HG03097 (cell line): Measurements from ENCODE around the gene TEX51.

Experiments
- ATAC-seq: cut with Tn5 transposase; IDR thresholded peaks from one replicate; pipeline ENCODE4 v1.9.1; 2021; ENCODE audit not compliant: unreplicated experiment, low FRiP score

The TEX51 gene

DNA sequence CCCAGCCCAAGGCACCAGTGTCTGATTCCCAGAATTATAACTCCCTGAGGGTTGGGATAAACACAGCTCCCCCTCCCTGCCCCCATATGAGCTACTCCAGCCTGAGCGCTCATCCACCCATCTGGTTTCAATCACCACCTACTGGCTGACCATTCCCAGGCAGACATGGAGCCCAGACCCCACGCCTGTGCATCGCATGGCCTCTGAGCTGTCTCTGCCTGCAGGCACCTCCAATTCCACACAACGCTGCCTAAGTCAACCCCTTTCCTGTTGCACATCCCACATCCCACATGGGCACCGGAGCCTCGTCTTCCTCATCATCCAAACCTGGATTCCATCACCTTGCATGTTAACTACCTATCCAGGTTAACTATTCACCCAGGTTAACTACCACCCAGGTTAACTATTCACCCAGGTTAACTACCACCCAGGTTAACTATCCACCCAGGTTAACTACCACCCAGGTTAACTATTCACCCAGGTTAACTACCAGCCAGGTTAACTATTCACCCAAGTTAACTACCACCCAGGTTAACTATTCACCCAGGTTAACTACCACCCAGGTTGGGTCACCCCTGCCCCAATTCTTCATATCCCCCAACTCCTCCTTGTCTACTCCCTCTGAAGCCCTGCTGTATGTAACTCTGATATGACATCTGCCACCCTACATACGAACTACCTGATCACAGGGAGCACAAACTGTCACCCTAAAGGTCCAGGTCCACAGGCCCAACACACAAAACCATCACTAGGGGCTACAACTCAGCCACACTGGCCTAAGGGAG is 47.8 kb downstream of the TEX51 start:
- no peak for ATAC-seq

DNA sequence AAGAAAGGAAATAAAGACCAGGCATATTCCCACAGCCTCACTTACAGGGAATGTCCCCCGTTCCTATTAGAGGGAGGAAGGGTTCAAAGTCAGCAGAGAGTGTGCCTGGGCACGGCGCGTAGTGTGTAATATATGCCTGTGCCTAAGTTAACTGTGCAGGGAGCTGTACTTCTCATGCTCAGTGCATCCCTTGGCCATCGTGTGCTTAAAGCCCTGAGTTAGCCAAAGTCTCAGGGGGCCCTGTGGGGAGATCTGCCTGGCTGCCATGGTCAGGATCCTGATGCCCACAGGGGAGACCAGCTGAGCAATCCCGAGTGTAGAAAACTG is 48.4 kb downstream of the TEX51 start:
- ATAC-seq: no peak

- ATAC-seq: no peak
Observed at GRCh38 chr2:126949775-126950174, 51.1 kb downstream of the TEX51 start.

GRCh38 chr2:126950504-126950903 is 51.8 kb downstream of the TEX51 start:
- ATAC-seq: no peak
